Measurements from ENCODE around the gene S100A16.
"Not testable (repeated sequence)": the region's sequence is repeated elsewhere in the genome, so short reads cannot be mapped to it uniquely, and the experiment has no call there.

Gene S100A16

DNA sequence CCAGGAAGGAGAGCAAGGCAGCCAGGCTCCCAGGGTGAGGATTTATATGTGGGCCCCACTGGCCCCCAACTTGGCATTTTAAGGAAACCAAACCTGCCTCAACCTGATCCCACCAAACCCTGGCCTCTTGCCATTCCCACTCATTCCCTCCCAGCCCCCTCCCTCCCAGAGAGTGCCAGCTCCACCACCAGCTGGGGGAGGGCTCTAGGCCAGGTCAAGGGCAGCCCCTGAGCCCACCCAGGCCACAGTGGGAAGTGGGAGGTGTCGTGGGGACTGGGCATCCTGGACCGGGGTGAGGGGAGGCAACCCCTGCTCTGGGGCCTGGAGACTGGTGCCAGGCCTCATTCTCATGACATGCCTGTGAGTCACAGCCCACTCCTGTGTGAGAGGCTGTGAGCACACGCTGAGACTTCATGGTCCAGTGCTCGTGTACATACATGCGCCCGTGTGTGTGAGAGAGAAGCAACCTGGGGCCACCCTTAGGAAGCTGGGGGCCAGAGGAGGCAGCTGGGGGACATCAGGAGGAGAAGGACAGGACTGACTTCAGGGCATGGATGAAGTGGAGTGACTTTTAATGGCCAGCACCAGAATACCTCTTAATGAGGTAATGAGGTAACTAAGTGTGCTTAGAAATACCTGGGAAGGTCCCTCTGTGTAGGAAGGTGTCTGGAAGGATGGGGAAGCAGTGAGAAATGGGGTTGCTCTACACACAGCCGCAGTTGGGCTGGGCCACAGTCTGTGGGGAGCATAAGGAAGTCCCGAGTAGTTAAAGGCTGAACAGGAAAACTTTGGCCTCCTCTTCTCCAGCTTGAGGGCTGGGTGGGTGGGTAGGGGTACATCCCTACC lies 47.2 kb downstream of the S100A16 start, which contains the start of gene S100A2:
TSS of gene S100A2 (minus strand) at position 316 of the 846 bp plus-strand sequence. CDS start 1,967 bp downstream, outside the sequence.
- DNase-seq (ENCODE audit: low read depth in 4 of 4, low spot score in 1 of 4), result peak in 1 of 4 experiments; percentile 54

DNA sequence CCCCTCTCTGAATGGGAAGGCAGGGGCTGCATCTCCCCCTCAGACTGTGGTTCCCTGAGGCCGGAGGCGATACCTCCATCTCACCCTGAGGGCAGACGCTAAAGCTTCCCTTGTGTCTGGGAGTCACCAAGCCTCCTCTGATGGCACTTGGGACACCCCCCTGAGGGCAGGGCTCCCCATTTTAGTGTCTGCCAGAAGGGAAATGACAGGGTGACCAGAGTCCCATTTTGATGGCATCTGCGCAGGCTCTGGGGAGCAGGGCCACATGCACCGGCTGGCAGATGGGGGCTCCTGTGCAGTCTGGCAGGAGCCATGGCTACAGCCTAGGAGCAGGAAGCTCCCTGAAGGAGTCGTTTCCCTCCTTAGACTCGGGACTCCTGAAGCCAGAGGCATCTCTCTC lies 48.9 kb downstream of the S100A16 start:
- no peak for DNase-seq (ENCODE audit: low read depth in 4 of 4, low spot score in 1 of 4)

DNA sequence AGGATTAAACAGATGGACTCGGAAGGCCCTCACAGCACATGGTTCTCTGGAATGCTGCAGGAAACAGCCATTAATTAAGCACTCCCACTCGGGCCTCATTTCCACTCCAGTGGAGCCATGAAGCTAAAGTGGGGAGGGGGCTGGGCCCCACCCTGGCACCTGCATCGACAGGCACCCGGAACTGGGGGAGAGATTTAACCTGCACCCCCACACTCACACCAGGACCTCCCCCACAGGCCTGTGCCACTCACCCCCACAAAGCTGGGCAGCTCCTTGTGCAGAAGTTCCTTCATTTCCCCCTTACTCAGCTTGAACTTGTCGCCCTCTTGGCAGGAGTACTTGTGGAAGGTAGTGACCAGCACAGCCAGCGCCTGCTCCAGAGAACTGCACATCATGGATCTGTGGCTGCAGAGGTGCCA lies 49.4 kb downstream of the S100A16 start:
- no peak for DNase-seq (ENCODE audit: low read depth in 4 of 4, low spot score in 1 of 4)

DNA sequence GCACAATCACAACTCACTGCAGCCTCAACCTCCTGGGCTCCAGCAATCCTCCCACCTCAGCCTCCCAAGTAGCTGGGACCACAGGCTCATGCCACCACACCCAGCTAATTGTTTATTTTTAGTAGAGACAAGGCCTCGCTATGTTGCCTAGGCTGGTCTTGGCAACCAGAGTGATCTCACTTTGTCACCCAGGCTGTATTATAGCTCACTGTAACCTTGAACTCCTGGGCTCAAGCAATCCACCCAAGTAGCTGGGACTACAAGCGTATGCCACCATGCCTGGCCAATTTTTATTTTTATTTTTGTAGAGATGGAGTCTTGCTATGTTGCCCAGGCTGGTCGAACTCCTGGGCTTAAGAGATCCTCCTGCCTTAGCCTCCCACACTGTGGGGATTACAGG lies 50.9 kb downstream of the S100A16 start:
- DNase-seq (ENCODE audit: low read depth in 4 of 4, low spot score in 1 of 4), result not testable (repeated sequence)

DNA sequence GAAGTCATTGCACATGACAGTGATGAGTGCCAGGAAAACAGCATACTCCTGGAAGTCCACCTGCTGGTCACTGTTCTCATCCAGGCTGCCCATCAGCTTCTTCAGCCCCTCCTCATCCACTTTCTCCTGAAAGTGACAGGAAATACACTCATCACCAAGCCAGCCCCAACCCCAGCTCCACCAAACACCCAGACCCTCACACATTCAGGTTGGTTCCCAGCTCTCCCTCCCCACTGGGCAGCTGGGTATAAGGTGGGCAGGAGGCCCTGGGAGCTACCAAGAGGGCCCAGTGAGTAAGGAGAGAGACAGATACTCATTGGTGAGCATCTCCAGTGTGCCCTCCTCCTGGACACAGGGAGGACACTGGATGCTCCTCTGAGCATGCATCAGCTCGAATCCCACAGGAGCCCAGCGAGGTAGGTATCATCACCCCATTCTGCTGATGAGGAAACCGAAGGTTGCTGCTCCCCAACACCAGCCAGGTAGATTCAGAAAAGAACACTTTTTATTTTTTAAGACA lies 51.4 kb downstream of the S100A16 start:
- DNase-seq (ENCODE audit: low read depth in 4 of 4, low spot score in 1 of 4), result no peak

DNA sequence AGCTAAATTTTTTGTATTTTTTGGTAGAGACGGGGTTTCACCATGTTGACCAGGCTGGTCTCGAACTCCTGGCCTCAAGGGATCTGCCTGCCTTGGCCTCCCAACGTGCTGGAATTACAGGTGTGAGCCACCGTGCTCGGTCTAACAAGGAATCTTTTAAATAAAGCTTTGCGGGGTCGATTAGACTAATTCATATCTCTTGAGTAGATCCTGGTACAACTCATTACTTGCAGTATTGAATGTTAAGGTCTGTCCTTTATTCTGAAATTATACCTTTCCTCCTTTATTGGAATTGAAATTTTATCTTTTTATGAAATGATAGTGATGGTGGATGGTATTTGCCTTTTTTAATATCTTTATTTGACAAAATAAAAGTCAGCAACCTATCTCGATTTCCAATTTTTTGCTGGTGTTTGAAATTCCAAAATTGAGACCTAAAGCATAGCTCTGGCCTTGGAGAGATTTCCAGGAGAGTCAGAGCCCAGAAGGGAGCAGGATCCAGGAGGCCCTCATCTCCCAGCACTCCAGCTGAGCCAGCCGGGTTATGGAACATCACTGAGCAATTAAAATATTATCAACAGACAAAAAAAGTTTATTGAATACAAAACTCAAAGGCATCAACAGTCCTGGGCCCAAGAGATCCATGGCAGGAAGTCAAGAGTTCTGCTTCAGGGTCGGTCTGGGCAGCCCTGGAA lies 52.0 kb downstream of the S100A16 start:
- DNase-seq (ENCODE audit: low read depth in 4 of 4, low spot score in 1 of 4), result no peak

DNA sequence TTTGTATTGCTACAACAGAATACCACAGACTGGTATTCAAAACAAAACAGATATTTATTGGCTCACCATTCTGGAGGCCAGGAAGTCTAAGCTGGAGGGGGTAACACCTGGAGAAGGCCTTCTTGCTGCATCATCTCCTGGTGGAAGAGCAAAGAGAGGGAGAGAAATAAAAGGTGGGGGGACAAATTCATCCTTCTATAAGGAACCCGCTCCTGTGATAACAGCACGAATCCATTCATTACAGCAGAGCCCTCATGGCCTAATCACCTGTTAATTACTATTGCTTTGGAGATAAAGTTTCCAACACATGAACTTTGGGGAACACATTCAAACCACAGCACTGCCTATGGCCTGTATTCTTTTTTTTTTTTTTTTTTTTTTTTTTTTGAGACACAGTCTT lies 52.7 kb downstream of the S100A16 start:
- no peak for DNase-seq (ENCODE audit: low read depth in 4 of 4, low spot score in 1 of 4)

DNA sequence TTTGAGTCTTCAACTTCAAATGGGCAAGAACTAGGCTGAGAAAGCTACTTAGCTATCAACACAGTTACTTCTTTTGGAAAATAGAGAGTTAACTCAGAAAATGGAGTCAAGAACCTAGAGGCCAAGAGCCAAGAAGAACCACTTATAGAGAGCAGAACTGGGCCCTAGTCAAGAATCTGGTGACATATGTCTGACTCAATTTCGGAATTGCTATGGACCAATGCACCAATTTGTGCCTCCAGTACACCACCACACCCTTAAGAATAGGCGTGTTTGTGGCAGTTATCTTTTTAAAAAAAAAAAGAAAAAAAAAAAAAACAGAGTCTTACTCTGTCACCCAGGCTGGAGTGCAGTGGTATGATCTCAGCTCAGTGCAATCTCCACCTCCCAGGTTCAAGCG lies 55.1 kb downstream of the S100A16 start:
- no peak for DNase-seq (ENCODE audit: low read depth in 4 of 4, low spot score in 1 of 4)

Data from stimulated activated CD4-positive, alpha-beta T cell treated with anti-CD3 and anti-CD28 coated beads, Interleukin-1b, Interleukin-23, amount 100 ng/mL, for 24 hours (primary cell).